GM20000 (cell line): ENCODE measurements around the gene ITCH.
"Not testable (repeated sequence)": the region's sequence is repeated elsewhere in the genome, so short reads cannot be mapped to it uniquely, and the experiment has no call there.

Source experiments
- DNase-seq: peaks from one replicate; pipeline ENCODE4 v3.0.0; 2012; ENCODE audit warnings: low spot score
- TF ChIP-seq, protein P1 (sequence below): IDR thresholded peaks from 2 replicates; pipeline ENCODE4 v1.5.1; 2012; ENCODE audit warnings: mild to moderate bottlenecking, control low read depth; ENCODE audit errors: extremely low read depth, missing control alignments

ITCH gene

DNA sequence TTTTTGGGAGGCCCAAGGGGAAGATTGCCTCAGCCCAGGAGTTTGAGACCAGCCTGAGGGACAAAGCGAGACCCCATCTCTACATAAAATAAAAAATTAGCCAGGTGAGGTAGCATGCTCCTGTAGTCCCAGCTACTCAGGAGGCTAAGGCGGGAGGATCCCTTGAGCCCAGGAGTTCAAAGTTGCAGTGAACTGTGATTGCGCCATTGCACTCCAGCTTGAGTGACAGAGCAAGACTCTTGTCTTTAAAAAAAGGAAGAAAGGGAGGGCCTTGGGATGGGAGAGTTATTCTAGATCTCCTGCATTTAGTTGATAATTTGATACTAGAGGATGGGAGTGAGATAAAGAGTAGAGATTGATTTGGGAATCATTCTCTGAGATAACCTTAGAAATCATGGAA, 68.1 kb downstream of the ITCH start:
- TF ChIP-seq, protein P1, sequence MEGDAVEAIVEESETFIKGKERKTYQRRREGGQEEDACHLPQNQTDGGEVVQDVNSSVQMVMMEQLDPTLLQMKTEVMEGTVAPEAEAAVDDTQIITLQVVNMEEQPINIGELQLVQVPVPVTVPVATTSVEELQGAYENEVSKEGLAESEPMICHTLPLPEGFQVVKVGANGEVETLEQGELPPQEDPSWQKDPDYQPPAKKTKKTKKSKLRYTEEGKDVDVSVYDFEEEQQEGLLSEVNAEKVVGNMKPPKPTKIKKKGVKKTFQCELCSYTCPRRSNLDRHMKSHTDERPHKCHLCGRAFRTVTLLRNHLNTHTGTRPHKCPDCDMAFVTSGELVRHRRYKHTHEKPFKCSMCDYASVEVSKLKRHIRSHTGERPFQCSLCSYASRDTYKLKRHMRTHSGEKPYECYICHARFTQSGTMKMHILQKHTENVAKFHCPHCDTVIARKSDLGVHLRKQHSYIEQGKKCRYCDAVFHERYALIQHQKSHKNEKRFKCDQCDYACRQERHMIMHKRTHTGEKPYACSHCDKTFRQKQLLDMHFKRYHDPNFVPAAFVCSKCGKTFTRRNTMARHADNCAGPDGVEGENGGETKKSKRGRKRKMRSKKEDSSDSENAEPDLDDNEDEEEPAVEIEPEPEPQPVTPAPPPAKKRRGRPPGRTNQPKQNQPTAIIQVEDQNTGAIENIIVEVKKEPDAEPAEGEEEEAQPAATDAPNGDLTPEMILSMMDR: no peak
- DNase-seq: no peak

DNA sequence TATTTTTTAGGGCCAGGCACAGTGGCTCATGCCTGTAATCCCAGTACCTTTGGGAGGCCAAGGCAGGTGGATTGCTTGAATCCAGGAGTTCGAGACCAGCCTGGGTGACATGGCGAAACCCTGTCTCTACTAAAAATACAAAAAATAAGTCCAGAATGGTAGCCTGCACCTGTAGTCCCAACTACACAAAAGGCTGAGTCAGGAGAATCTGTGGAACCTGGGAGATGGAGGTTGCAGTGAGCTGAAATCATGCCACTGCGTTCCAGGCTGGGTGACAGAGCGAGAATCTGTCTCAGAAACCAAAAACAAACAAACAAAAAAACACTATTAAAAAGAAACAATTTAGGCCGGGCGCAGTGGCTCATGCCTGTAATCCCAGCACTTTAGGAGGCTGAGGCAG, 69.6 kb downstream of the ITCH start:
- not testable (repeated sequence) for DNase-seq

DNA sequence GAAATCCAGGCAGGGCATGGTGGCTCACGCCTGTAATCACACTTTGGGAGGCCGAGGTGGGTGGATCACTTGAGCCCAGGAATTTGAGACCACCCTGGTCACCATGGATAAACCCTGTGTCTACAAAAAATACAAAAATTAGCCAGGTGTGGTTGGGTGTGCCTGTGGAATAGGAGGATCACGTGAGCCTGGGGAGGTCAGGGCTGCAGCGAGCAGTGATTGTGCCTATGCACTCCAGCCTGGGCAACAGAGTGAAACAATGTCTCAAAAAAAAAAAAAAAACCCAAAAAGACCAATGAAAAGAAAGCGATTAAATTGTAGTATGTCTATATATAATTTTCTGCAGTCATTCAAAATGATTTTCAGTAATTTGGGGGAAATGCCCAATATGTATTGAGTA, 70.3 kb downstream of the ITCH start:
- TF ChIP-seq, protein P1: no peak
- DNase-seq: no peak

DNA sequence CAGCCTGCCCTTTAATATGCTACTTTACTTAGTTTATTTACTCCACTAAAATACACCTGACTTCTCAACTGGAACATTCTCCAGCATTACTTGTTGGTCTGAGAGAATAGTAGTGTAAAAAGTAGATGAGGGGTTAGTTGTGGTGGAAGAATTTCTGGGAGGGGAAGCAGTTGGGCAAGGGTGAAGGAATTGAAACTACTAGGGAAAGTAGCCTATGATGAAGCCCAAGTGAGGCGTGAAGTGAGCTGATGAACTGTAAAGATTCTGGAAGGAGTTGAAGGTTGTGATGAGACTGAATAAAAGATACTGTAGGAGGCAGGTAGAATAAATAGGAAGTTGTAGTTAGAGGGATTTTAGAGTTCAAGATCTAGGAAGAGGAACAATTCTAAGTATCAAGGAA, 72.5 kb downstream of the ITCH start:
- TF ChIP-seq, protein P1: no peak
- DNase-seq: no peak

GRCh38 chr20:34437330-34437986, 74.4 kb downstream of the ITCH start:
- TF ChIP-seq, protein P1: no peak
- no peak for DNase-seq

DNA sequence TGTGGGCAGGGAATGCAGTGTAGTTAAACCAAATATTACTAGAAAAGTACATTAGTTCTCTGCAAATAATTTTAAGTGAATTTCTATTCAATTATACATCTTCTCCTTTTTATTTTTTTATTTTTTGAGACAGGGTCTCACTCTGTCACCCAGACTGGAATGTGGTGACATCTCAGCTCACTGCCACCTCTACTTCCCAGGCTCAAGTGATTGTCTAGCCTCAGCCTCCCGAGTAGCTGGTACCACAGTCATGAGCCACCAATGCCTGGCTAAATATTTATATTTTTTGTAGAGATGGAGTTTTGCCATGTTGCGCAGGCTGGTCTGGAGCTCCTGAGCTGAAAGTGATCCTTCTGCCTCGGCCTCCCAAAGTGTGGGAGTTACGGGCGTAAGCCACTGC, 76.1 kb downstream of the ITCH start:
- no peak for DNase-seq
- TF ChIP-seq, protein P1: no peak

DNA sequence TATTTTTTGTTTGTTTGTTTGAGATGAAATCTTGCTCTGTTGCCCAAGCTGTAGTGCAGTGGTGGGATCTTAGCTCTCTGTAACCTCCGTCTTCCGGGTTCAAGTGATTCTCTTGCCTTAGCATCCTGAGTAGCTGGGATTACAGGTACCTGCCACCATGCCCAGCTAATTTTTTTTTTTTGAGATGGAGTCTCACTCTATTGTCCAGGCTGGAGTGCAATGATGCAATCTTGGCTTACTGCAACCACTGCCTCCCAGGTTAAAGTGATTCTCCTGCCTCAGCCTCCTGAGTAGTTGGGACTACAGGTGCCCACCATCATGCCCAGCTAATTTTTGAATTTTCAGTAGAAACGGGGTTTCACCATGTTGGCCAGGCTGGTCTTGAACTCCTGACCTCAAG, 78.3 kb downstream of the ITCH start:
- not testable (repeated sequence) for DNase-seq

- TF ChIP-seq, protein P1: no peak
These were observed 80.5 kb downstream of the ITCH start for GRCh38 chr20:34443546-34443945.

More at GRCh38 chr20:34443546-34443945, 80.5 kb downstream of the ITCH start:
- no peak for DNase-seq
